Measurements from ENCODE around the gene RNPS1. TPM values are rescaled to one million over a fixed set of nuclear protein-coding genes. Genes with fewer than 3 reads are reported as not detected.

RNPS1 gene
- total RNA-seq, 5 donors from 2014 or later (not counting 1 experiment from before 2014, with no cell fraction given), result 163 to 203 (median 181) TPM

GRCh38 chr16:2210386-2211365 is 57.2 kb downstream of the RNPS1 start, which contains the start of gene BRICD5:
Gene BRICD5 (minus strand): TSS chr16:2210863. CDS start chr16:2210833, 30 bp downstream.
- peaks cover 13 to 38% of the 10 kb centered on the region in 2 donors for H3K36me3 ChIP-seq (ENCODE audit: control insufficient read depth in 2 of 2, extremely low read depth in 1 of 2, insufficient read depth in 1 of 2, low read length in 1 of 2)
- CTCF ChIA-PET, result no interaction called here
- Mint-ChIP-seq H3K27me3 (no peaks in the 10 kb centered on the region), H3K4me1 (peaks cover 27 to 32% (median 32%) of the 10 kb centered on the region in 3 donors), H3K36me3 (peaks cover 9% of the 10 kb centered on the region), H3K9me3 (no peaks in the 10 kb centered on the region), H3K27ac (no peak within 1 kb of the TSS), H3K4me3 (no peak within 1 kb of the TSS)
- DNase-seq (no peak), ATAC-seq (replicated peaks in 1 of 4) (no peak)
- 79% methylated on average over 18 of the region's 24 CpGs for WGBS (ENCODE audit: insufficient coverage)
- POLR2A ChIA-PET, result no interaction called here
- H3K9me3 ChIP-seq, result no peaks in the 10 kb centered on the region
- no peak within 1 kb of the TSS for H3K27ac ChIP-seq (ENCODE audit: low read length)
- no peaks in the 10 kb centered on the region for H3K27me3 ChIP-seq (replicated peaks in 1 of 2; ENCODE audit: control insufficient read depth in 2 of 2, extremely low read depth in 1 of 2, insufficient read depth in 2 of 2, low read length in 1 of 2)
- peaks cover 10 to 40% of the 10 kb centered on the region in 2 experiments for H3K4me1 ChIP-seq (ENCODE audit: control insufficient read depth in 1 of 2, extremely low read depth in 1 of 2, insufficient read depth in 2 of 2, low read length in 2 of 2)
- H3K4me3 ChIP-seq (ENCODE audit: control insufficient read depth in 1 of 2, extremely low read depth in 1 of 2, low read length in 1 of 2), result no peak within 1 kb of the TSS

- H3K4me1 ChIP-seq (ENCODE audit: control insufficient read depth in 1 of 2, extremely low read depth in 1 of 2, insufficient read depth in 2 of 2, low read length in 2 of 2), result peaks cover 10 to 42% of the 10 kb centered on the region in 2 experiments
- H3K27me3 ChIP-seq (replicated peaks in 1 of 2; ENCODE audit: control insufficient read depth in 2 of 2, extremely low read depth in 1 of 2, insufficient read depth in 2 of 2, low read length in 1 of 2), result no peaks in the 10 kb centered on the region
- H3K27ac ChIP-seq (ENCODE audit: low read length), result no peak overlapping the region
- peaks cover 13 to 38% of the 10 kb centered on the region in 2 donors for H3K36me3 ChIP-seq (ENCODE audit: control insufficient read depth in 2 of 2, extremely low read depth in 1 of 2, insufficient read depth in 1 of 2, low read length in 1 of 2)
- H3K4me3 Mint-ChIP-seq, result no peak overlapping the region
- no peak for DNase-seq
- peaks cover 9% of the 10 kb centered on the region for H3K36me3 Mint-ChIP-seq
- ATAC-seq (replicated peaks in 1 of 4), result no peak
- no peaks in the 10 kb centered on the region for H3K9me3 Mint-ChIP-seq
- ChIA-PET CTCF (no interaction called here), POLR2A (no interaction called here)
- H3K4me1 Mint-ChIP-seq, result peaks cover 27 to 30% (median 30%) of the 10 kb centered on the region in 3 donors
- no peak overlapping the region for H3K4me3 ChIP-seq (ENCODE audit: control insufficient read depth in 1 of 2, extremely low read depth in 1 of 2, low read length in 1 of 2)
- no peaks in the 10 kb centered on the region for H3K27me3 Mint-ChIP-seq
- 97% methylated on average over 16 of the region's 17 CpGs for WGBS (ENCODE audit: insufficient coverage)
- no peak overlapping the region for H3K27ac Mint-ChIP-seq
- H3K9me3 ChIP-seq, result no peaks in the 10 kb centered on the region
These were observed 58.0 kb downstream of the RNPS1 start for GRCh38 chr16:2210009-2210332.

- POLR2A ChIA-PET, result no interaction called here
- no peaks in the 10 kb centered on the region for H3K27me3 ChIP-seq (replicated peaks in 1 of 2; ENCODE audit: control insufficient read depth in 2 of 2, extremely low read depth in 1 of 2, insufficient read depth in 2 of 2, low read length in 1 of 2)
- 94% methylated on average over 15 of the region's 29 CpGs for WGBS (ENCODE audit: insufficient coverage)
- no peak overlapping the region for H3K27ac Mint-ChIP-seq
- DNase-seq (no peak), ATAC-seq (replicated peaks in 1 of 4) (no peak)
- H3K27me3 Mint-ChIP-seq, result no peaks in the 10 kb centered on the region
- H3K4me3 Mint-ChIP-seq, result no peak overlapping the region
- H3K36me3 Mint-ChIP-seq, result peaks cover 9% of the 10 kb centered on the region
- no peak overlapping the region for H3K4me3 ChIP-seq (ENCODE audit: control insufficient read depth in 1 of 2, extremely low read depth in 1 of 2, low read length in 1 of 2)
- CTCF ChIA-PET, result no interaction called here
- peaks cover 13 to 38% of the 10 kb centered on the region in 2 donors for H3K36me3 ChIP-seq (ENCODE audit: control insufficient read depth in 2 of 2, extremely low read depth in 1 of 2, insufficient read depth in 1 of 2, low read length in 1 of 2)
- no peaks in the 10 kb centered on the region for H3K9me3 ChIP-seq
- H3K4me1 Mint-ChIP-seq, result peaks cover 32 to 34% (median 33%) of the 10 kb centered on the region in 3 donors
- H3K9me3 Mint-ChIP-seq, result no peaks in the 10 kb centered on the region
- H3K27ac ChIP-seq (ENCODE audit: low read length), result no peak overlapping the region
- peaks cover 10 to 48% of the 10 kb centered on the region in 2 experiments for H3K4me1 ChIP-seq (ENCODE audit: control insufficient read depth in 1 of 2, extremely low read depth in 1 of 2, insufficient read depth in 2 of 2, low read length in 2 of 2)
These were observed 58.5 kb downstream of the RNPS1 start for GRCh38 chr16:2209258-2210008.

- H3K27ac Mint-ChIP-seq, result no peak overlapping the region
- H3K9me3 Mint-ChIP-seq, result no peaks in the 10 kb centered on the region
- H3K4me1 Mint-ChIP-seq, result peaks cover 35% of the 10 kb centered on the region in 3 donors
- H3K27ac ChIP-seq (ENCODE audit: low read length), result no peak overlapping the region
- POLR2A ChIA-PET, result interaction anchor here in 1 of 2 donors (0.5 kb wide), 1 partner anchor 11 kb away, joined by 4 read pairs; no protein-coding TSS in a partner anchor
- H3K4me3 ChIP-seq (ENCODE audit: control insufficient read depth in 1 of 2, extremely low read depth in 1 of 2, low read length in 1 of 2), result no peak overlapping the region
- DNase-seq (no peak), ATAC-seq (replicated peaks in 1 of 4) (no peak)
- WGBS (ENCODE audit: insufficient coverage), result 93% methylated on average over 8 of the region's 9 CpGs
- H3K27me3 Mint-ChIP-seq, result no peaks in the 10 kb centered on the region
- no peaks in the 10 kb centered on the region for H3K9me3 ChIP-seq
- H3K4me3 Mint-ChIP-seq, result no peak overlapping the region
- peaks cover 10 to 44% of the 10 kb centered on the region in 2 experiments for H3K4me1 ChIP-seq (ENCODE audit: control insufficient read depth in 1 of 2, extremely low read depth in 1 of 2, insufficient read depth in 2 of 2, low read length in 2 of 2)
- peaks cover 9% of the 10 kb centered on the region for H3K36me3 Mint-ChIP-seq
- CTCF ChIA-PET, result no interaction called here
- no peaks in the 10 kb centered on the region for H3K27me3 ChIP-seq (replicated peaks in 1 of 2; ENCODE audit: control insufficient read depth in 2 of 2, extremely low read depth in 1 of 2, insufficient read depth in 2 of 2, low read length in 1 of 2)
- H3K36me3 ChIP-seq (ENCODE audit: control insufficient read depth in 2 of 2, extremely low read depth in 1 of 2, insufficient read depth in 1 of 2, low read length in 1 of 2), result peaks cover 13 to 38% of the 10 kb centered on the region in 2 donors
These were observed 59.2 kb downstream of the RNPS1 start for GRCh38 chr16:2208772-2209171.

- ChIA-PET POLR2A (interaction anchor here in 1 of 2 donors (0.5 kb wide), 1 partner anchor 12 kb away, joined by 4 read pairs; no protein-coding TSS in a partner anchor), CTCF (interaction anchor here in 1 of 2 donors (0.6 kb wide), 1 partner anchor 43 kb away, joined by 3 read pairs; the partner anchor contains the start of gene ECI1)
- Histone ChIP-seq H3K27me3 (replicated peaks in 1 of 2; ENCODE audit: control insufficient read depth in 2 of 2, extremely low read depth in 1 of 2, insufficient read depth in 2 of 2, low read length in 1 of 2) (no peaks in the 10 kb centered on the region), H3K9me3 (no peaks in the 10 kb centered on the region), H3K4me3 (ENCODE audit: control insufficient read depth in 1 of 2, extremely low read depth in 1 of 2, low read length in 1 of 2) (no peak overlapping the region), H3K4me1 (ENCODE audit: control insufficient read depth in 1 of 2, extremely low read depth in 1 of 2, insufficient read depth in 2 of 2, low read length in 2 of 2) (peaks cover 5 to 39% of the 10 kb centered on the region in 2 experiments), H3K27ac (ENCODE audit: low read length) (no peak overlapping the region), H3K36me3 (ENCODE audit: control insufficient read depth in 2 of 2, extremely low read depth in 1 of 2, insufficient read depth in 1 of 2, low read length in 1 of 2) (peaks cover 13 to 38% of the 10 kb centered on the region in 2 donors)
- Mint-ChIP-seq H3K4me3 (no peak overlapping the region), H3K4me1 (peaks cover 31 to 33% (median 31%) of the 10 kb centered on the region in 3 donors), H3K27ac (no peak overlapping the region), H3K36me3 (peaks cover 9% of the 10 kb centered on the region), H3K9me3 (no peaks in the 10 kb centered on the region), H3K27me3 (no peaks in the 10 kb centered on the region)
- ATAC-seq (replicated peaks in 1 of 4) (no peak), DNase-seq (no peak)
- 90% methylated on average over 17 of the region's 23 CpGs for WGBS (ENCODE audit: insufficient coverage)
These were observed 59.6 kb downstream of the RNPS1 start for GRCh38 chr16:2208308-2208707.

- no peak for DNase-seq
- ATAC-seq (replicated peaks in 1 of 4), result no peak
- CTCF ChIA-PET, result interaction anchor here in 1 of 2 donors (0.6 kb wide), 1 partner anchor 44 kb away, joined by 3 read pairs; the partner anchor contains the start of gene ECI1
- H3K9me3 Mint-ChIP-seq, result no peaks in the 10 kb centered on the region
- peaks cover 4 to 35% of the 10 kb centered on the region in 2 experiments for H3K4me1 ChIP-seq (ENCODE audit: control insufficient read depth in 1 of 2, extremely low read depth in 1 of 2, insufficient read depth in 2 of 2, low read length in 2 of 2)
- H3K4me3 Mint-ChIP-seq, result peak overlapping the region in 2 of 3 donors; percentile 58 to 78
- no peak overlapping the region for H3K4me3 ChIP-seq (ENCODE audit: control insufficient read depth in 1 of 2, extremely low read depth in 1 of 2, low read length in 1 of 2)
- H3K36me3 Mint-ChIP-seq, result peaks cover 9% of the 10 kb centered on the region
- H3K4me1 Mint-ChIP-seq, result peaks cover 26 to 28% (median 27%) of the 10 kb centered on the region in 3 donors
- H3K27ac Mint-ChIP-seq, result no peak overlapping the region
- no peak overlapping the region for H3K27ac ChIP-seq (ENCODE audit: low read length)
- no peaks in the 10 kb centered on the region for H3K27me3 Mint-ChIP-seq
- WGBS (ENCODE audit: insufficient coverage), result 96% methylated on average over 6 of the region's 9 CpGs
- H3K27me3 ChIP-seq (replicated peaks in 1 of 2; ENCODE audit: control insufficient read depth in 2 of 2, extremely low read depth in 1 of 2, insufficient read depth in 2 of 2, low read length in 1 of 2), result no peaks in the 10 kb centered on the region
- H3K9me3 ChIP-seq, result no peaks in the 10 kb centered on the region
- H3K36me3 ChIP-seq (ENCODE audit: control insufficient read depth in 2 of 2, extremely low read depth in 1 of 2, insufficient read depth in 1 of 2, low read length in 1 of 2), result peaks cover 13 to 38% of the 10 kb centered on the region in 2 donors
- POLR2A ChIA-PET, result no interaction called here
These were observed 60.1 kb downstream of the RNPS1 start for GRCh38 chr16:2207872-2208271.

All from T-cell (primary cell).